Stimulated activated CD8-positive, alpha-beta memory T cell treated with anti-CD3 and anti-CD28 coated beads, Interleukin-2, amount 100 ng/mL, for 1 hour (primary cell): Measurements from ENCODE around the gene PODXL2.
"Not testable (repeated sequence)": the region's sequence is repeated elsewhere in the genome, so short reads cannot be mapped to it uniquely, and the experiment has no call there.

Source experiments
- DNase-seq, 2 donors: peaks; one replicate each; pipeline ENCODE4 v3.0.0-alpha.2; 2020; ENCODE audit warnings: low read depth in 2 of 2

PODXL2 gene

DNA sequence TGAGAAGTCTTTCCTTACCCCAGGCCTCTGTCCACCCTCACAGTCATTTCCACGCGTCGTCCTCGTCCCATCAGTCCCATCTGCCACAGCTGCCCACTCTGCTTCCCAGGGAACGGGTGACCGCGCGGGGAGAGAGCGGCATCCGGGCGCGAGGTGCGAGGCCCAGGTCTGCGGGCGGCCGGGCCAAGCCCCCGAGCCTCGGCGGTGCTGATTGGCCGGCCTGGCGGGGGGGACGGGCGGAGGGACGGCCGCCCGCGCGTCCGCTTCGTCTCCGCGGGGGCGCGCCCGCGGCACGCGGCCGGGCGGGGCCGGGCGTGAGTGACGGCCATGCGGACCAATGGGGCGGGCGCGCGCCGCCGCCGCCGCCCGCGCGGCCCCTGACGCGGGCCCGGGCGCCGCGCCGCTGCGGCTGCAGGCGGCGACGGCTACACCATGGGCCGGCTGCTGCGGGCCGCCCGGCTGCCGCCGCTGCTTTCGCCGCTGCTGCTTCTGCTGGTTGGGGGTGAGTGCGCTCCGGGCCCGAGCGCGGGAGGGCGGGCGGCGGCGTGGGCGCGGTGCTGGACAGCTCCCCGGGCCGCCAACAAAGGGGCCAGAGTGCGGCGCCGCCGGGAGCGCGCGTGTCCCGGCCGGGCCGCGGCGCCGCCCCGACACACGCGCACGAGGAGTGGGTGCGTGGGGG, at the start of gene PODXL2:
Gene PODXL2, plus strand, starts transcription at position 398 of the 679 bp plus-strand sequence. Its CDS starts 35 bp downstream, at position 433.
- no peak for DNase-seq

- no peak for DNase-seq
Observed at GRCh38 chr3:127580327-127581060, 48.5 kb upstream of the PODXL2 start.

GRCh38 chr3:127584734-127585133, 44.3 kb upstream of the PODXL2 start:
- no peak for DNase-seq

DNA sequence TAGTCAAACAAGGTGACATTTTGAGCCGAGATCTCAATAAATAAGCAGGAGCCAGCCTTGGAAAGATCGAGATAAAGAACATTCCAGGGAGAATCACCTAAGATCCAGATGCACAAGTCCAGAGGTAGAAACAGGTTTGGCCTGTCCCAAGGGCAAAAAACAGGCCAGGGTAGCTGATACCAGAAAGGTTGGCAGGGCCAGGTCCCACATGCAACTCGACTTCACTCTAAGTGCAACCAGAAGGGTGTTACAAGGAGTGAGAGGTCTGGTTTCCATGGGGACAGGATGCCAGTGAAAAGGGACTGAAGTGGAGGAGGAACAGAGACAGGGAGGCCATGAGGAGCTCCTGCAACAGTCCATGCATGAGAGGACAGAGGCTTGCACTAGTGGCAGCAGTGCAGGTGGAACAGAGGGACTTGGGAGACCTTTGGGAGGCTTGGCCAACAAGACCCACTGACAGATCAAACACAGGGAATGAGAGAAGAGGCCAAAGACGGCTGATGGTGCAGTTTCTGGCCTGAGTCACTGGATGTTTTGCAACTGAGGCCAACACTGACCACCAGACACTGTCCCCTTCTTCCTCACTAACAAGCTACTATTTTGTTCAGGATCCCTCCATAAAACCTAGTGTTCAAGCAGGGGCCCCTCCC, 43.7 kb upstream of the PODXL2 start:
- no peak for DNase-seq

DNA sequence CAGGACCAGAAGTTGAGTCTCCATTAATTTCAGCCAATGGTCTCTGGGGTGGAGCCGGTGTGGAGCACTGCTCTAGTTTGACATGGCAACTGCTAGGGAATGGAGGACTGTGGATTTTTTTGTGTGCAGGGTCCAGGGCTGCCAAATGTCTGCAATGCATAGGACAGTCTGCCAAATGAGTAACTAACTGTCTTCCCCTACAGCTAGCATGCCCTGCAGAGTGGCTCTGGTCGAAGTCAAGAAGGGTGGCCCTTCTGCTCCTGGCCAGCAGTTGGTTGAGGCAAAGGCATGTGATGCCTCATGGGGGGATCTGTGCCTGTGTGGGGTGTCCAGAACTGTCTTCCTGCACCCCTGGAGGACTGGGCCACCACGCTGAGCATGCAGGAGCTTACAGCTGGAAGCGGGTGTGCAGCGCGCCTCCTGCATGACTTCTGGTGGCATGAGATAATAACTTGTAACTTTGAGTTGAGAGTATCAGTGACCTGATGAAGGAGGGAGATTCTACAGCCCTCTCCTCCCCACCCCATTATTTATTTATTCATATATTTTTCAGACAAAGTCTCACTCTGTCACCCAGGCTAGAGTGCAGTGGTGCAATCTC, 43.1 kb upstream of the PODXL2 start:
- DNase-seq: no peak

GRCh38 chr3:127587876-127588275, 41.1 kb upstream of the PODXL2 start:
- DNase-seq: no peak

DNA sequence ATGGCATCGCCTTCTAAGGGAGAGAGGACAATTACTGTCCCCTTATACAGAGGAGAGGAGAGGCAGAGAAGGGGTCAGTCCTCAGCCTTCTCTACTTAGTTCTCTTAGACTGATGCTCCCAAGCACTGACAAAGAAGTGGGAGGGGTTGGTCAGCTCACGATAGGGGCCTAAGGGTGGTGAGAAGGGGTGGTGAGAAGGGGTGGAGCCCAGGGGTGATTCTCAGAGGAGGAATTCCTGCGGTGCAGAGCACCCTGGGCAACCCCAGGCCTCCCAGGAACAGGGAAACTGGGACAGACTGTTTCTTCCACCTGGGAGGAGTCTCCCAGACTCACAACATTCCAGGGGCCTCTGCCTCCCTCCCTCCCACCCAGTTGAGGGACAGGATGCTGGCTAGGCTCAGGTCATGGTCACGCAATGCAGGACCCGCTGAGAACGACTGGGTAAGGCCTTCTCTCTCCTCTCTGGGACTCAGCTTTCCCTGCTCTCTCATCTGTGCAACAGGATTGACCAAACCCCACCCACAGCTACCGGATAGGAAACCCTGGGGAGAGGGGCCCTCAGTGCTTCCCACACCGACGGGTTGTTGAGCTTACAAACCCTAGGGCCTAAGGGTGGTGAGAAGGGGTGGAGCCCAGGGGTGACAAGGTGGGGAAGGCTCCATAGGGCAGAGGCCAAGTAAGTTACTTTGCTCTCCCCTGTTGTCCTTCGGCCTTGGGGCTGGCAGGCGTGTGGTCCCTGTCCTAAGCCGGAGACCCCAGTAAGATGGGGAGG, 40.0 kb upstream of the PODXL2 start:
- DNase-seq: no peak

GRCh38 chr3:127589600-127590281, 39.2 kb upstream of the PODXL2 start:
- no peak for DNase-seq

DNA sequence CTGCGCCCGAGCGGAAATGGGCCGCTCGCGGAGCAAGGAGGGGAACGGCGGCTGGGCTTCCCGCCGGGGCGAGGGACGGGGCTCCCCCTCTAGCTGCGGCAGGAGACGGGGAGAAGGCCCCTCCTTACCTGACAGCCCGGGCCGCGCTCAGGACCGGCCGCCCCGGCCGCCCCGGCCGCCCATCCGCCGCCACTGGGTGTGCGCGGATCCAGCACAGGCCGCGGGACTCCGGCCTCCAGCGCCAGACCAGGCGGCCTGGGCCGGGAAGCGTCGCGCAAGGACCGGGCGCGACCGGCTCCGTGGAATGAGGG, 38.7 kb upstream of the PODXL2 start:
- peak in 1 of 2 donors; percentile 15 for DNase-seq

GRCh38 chr3:127590593-127591465, 38.2 kb upstream of the PODXL2 start, which contains the start of gene TPRA1:
Gene TPRA1, minus strand, starts transcription at chr3:127590733. Its CDS starts 10,587 bp downstream, at chr3:127580146.
- DNase-seq: peak; percentile 46 to 60

DNA sequence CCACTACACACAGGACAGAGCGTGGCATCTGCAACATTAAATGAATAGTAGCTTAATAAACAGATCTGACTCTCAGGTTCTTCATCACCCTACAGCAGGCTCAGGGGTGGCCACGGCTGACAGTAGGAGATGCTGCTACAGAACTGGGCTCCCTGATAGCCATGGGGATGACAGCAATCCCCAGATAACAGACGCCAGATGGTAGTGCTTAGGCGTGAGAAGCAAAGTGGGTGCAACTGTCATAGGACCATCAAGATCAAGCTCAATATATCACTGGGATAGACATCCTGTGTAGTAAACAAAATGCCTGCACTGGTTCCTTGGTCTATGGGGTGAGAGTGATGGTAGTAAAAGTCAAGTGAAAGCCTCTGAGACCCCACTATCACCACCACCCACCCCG, 35.8 kb upstream of the PODXL2 start:
- DNase-seq: no peak

- no peak for DNase-seq
Observed at GRCh38 chr3:127595303-127595702, 33.7 kb upstream of the PODXL2 start.

- no peak for DNase-seq
Observed at GRCh38 chr3:127597020-127597771, 31.8 kb upstream of the PODXL2 start.

DNA sequence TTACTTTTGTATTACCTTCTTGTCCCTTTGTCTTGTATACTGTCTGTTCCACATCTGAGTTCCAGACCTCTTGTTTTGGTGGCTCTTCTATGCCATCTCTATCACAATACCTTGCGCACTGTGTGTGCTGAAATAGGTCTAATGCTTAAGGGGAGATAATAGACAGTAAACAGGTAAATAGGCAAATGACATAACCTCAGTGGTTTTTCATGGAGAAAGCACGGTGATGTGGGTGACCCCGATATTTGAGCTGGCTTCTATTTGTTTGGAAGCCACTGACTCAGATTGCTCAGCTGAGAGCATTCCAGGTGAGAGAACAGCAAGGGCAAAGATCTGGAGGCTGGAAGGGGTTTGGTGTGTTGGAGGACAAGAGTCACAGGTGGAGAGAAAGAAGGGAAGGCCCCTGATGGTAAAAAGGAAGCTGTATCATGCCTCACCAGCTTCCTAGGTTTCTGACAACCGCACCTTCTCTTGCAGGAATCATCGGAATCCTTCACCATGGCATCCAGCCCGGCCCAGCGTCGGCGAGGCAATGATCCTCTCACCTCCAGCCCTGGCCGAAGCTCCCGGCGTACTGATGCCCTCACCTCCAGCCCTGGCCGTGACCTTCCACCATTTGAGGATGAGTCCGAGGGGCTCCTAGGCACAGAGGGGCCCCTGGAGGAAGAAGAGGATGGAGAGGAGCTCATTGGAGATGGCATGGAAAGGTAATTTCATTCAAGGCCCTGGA, 30.0 kb upstream of the PODXL2 start:
- no peak for DNase-seq

- no peak for DNase-seq
Observed at GRCh38 chr3:127600749-127601456, 28.1 kb upstream of the PODXL2 start.

DNA sequence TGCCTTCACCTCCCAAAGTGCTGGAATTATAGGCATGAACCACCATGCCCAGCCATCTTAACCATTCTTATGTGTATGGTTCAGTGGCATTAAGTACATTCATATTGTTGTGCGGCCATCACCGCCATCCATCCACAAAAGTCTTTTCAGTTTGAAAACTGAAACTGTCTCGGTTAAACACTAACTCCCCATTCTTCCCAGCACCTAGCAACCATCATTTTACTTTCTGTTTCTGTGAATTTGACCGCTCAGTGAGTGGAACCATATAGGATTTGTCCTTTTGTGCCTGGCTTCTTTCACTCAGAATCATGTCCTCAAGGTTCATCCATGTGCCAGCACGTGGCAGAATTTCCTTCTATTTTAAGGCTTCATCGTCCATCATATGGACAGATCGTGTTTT, 24.9 kb upstream of the PODXL2 start:
- no peak for DNase-seq

- DNase-seq: no peak
Observed at GRCh38 chr3:127604546-127605165, 24.3 kb upstream of the PODXL2 start.

- not testable (repeated sequence) for DNase-seq
Observed at GRCh38 chr3:127605547-127605946, 23.4 kb upstream of the PODXL2 start.
